ENCODE measurements around the gene MAFG. TPM values are rescaled to one million over a fixed set of nuclear protein-coding genes. Genes with fewer than 3 reads are reported as not detected.

Gene MAFG
- total and polyA plus RNA-seq, 8 donors, result 2.3 to 30.4 (median 11.2) TPM

- intact Hi-C loops (cut with DNase I; ENCODE audit: low total_unique reads), result no loop called here
- peak overlapping the region in 2 of 4 donors; percentile 86 to 98 for H3K4me3 ChIP-seq
- 47 to 73% (median 60%) methylated on average over 18 to 30 of the region's 30 CpGs for WGBS, 5 donors
- TF ChIP-seq, protein P1, sequence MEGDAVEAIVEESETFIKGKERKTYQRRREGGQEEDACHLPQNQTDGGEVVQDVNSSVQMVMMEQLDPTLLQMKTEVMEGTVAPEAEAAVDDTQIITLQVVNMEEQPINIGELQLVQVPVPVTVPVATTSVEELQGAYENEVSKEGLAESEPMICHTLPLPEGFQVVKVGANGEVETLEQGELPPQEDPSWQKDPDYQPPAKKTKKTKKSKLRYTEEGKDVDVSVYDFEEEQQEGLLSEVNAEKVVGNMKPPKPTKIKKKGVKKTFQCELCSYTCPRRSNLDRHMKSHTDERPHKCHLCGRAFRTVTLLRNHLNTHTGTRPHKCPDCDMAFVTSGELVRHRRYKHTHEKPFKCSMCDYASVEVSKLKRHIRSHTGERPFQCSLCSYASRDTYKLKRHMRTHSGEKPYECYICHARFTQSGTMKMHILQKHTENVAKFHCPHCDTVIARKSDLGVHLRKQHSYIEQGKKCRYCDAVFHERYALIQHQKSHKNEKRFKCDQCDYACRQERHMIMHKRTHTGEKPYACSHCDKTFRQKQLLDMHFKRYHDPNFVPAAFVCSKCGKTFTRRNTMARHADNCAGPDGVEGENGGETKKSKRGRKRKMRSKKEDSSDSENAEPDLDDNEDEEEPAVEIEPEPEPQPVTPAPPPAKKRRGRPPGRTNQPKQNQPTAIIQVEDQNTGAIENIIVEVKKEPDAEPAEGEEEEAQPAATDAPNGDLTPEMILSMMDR (IDR thresholded peaks at IDR 0.05), result no peak
- TF ChIP-seq EP300 (IDR thresholded peaks at IDR 0.05), result no peak
- H3K9me3 ChIP-seq, result no peaks in the 10 kb centered on the region
- H3K4me1 ChIP-seq, result peaks cover 54 to 89% (median 80%) of the 10 kb centered on the region in 4 donors
- H3K27me3 ChIP-seq, result no peaks in the 10 kb centered on the region
- peaks cover 22 to 35% (median 30%) of the 10 kb centered on the region in 4 donors for H3K36me3 ChIP-seq
- peak in 1 of 2 donors; percentile 74 for DNase-seq
- H3K27ac ChIP-seq, result peak overlapping the region; percentile 92 to 100 (median 98)
These were observed 58.8 kb downstream of the MAFG start for GRCh38 chr17:81868674-81869220.

Other genes starting within 250 kb of the MAFG start
- gene ARL16, start 243.9 kb downstream of the MAFG start, total RNA-seq, result 100 to 1,000 TPM in 1 of 5 donors, 10 to 100 TPM in 3, 1 to 10 TPM in 1; 8.1 to 109 (median 25.7) TPM
- gene ARL16, start 243.9 kb downstream of the MAFG start, polyA plus RNA-seq, result 10 to 100 TPM; 43.5 to 67.1 (median 55.6) TPM
- gene HGS, start 243.7 kb downstream of the MAFG start, total RNA-seq, result 100 to 1,000 TPM in 4 of 5 donors, 10 to 100 TPM in 1; 52.0 to 275 (median 142) TPM
- gene HGS, start 243.7 kb downstream of the MAFG start, polyA plus RNA-seq, result 100 to 1,000 TPM in 2 of 3 donors, 10 to 100 TPM in 1; 86.1 to 138 (median 105) TPM
- gene MRPL12, start 224.4 kb downstream of the MAFG start, total RNA-seq, result 100 to 1,000 TPM in 1 of 5 donors, 10 to 100 TPM in 3, 1 to 10 TPM in 1; 3.5 to 146 (median 47.8) TPM
- 100 to 1,000 TPM in 2 of 3 donors, 10 to 100 TPM in 1; 90.6 to 178 (median 158) TPM for gene MRPL12, start 224.4 kb downstream of the MAFG start, polyA plus RNA-seq
- 10 to 100 TPM in 3 of 5 donors, 1 to 10 TPM in 2; 3.5 to 55.6 (median 17.6) TPM for gene SLC25A10, start 215.5 kb downstream of the MAFG start, total RNA-seq
- gene SLC25A10, start 215.5 kb downstream of the MAFG start, polyA plus RNA-seq, result 10 to 100 TPM; 33.2 to 40.7 (median 34.1) TPM
- gene GCGR, start 123.6 kb downstream of the MAFG start, total RNA-seq, result under 1 TPM in 1 of 5 donors, not detected in 4; 0.55 TPM
- gene GCGR, start 123.6 kb downstream of the MAFG start, polyA plus RNA-seq, result under 1 TPM in 1 of 3 donors, not detected in 2; 0.38 TPM
- gene MCRIP1, start 94.4 kb downstream of the MAFG start, total RNA-seq, result 100 to 1,000 TPM in 1 of 5 donors, 10 to 100 TPM in 4; 23.7 to 150 (median 51.0) TPM
- gene MCRIP1, start 94.4 kb downstream of the MAFG start, polyA plus RNA-seq, result 100 to 1,000 TPM; 104 to 144 (median 114) TPM
- gene PPP1R27, start 92.7 kb downstream of the MAFG start, total RNA-seq, result not detected
- gene PPP1R27, start 92.7 kb downstream of the MAFG start, polyA plus RNA-seq, result 1 to 10 TPM in 1 of 3 donors, under 1 TPM in 1, not detected in 1; 0.58 to 2.0 TPM
- 1,000 to 10,000 TPM in 2 of 5 donors, 100 to 1,000 TPM in 3; 401 to 1,308 (median 815) TPM for gene P4HB, start 67.2 kb downstream of the MAFG start, total RNA-seq
- gene P4HB, start 67.2 kb downstream of the MAFG start, polyA plus RNA-seq, result 100 to 1,000 TPM; 426 to 709 (median 528) TPM
- 100 to 1,000 TPM in 3 of 5 donors, 10 to 100 TPM in 2; 57.1 to 435 (median 117) TPM for gene ARHGDIA, start 56.4 kb downstream of the MAFG start, total RNA-seq
- 100 to 1,000 TPM; 154 to 240 (median 212) TPM for gene ARHGDIA, start 56.4 kb downstream of the MAFG start, polyA plus RNA-seq
- gene ALYREF, start 36.1 kb downstream of the MAFG start, total RNA-seq, result 100 to 1,000 TPM in 2 of 5 donors, 10 to 100 TPM in 2, 1 to 10 TPM in 1; 5.8 to 224 (median 90.1) TPM
- gene ALYREF, start 36.1 kb downstream of the MAFG start, polyA plus RNA-seq, result 10 to 100 TPM; 33.6 to 42.3 (median 36.8) TPM
- 100 to 1,000 TPM in 3 of 5 donors, 10 to 100 TPM in 2; 49.8 to 141 (median 108) TPM for gene ANAPC11, start 36.0 kb downstream of the MAFG start, total RNA-seq
- 100 to 1,000 TPM; 231 to 276 (median 257) TPM for gene ANAPC11, start 36.0 kb downstream of the MAFG start, polyA plus RNA-seq
- 1 to 10 TPM in 2 of 5 donors, not detected in 3; 1.4 to 2.0 TPM for gene NPB, start 25.5 kb downstream of the MAFG start, total RNA-seq
- gene NPB, start 25.5 kb downstream of the MAFG start, polyA plus RNA-seq, result under 1 TPM in 2 of 3 donors, not detected in 1; 0.83 to 0.93 TPM
- gene PCYT2, start 16.3 kb downstream of the MAFG start, total RNA-seq, result 100 to 1,000 TPM in 2 of 5 donors, 10 to 100 TPM in 3; 17.5 to 119 (median 27.2) TPM
- 10 to 100 TPM; 39.7 to 51.7 (median 42.8) TPM for gene PCYT2, start 16.3 kb downstream of the MAFG start, polyA plus RNA-seq
- 100 to 1,000 TPM in 1 of 5 donors, 10 to 100 TPM in 4; 22.8 to 128 (median 56.0) TPM for gene SIRT7, start 9.6 kb downstream of the MAFG start, total RNA-seq
- gene SIRT7, start 9.6 kb downstream of the MAFG start, polyA plus RNA-seq, result 10 to 100 TPM; 18.2 to 46.9 (median 44.1) TPM
- gene PYCR1, start 9.6 kb upstream of the MAFG start, total RNA-seq, result 10 to 100 TPM in 3 of 5 donors, 1 to 10 TPM in 1, not detected in 1; 8.9 to 28.8 (median 15.7) TPM
- gene PYCR1, start 9.6 kb upstream of the MAFG start, polyA plus RNA-seq, result 10 to 100 TPM; 20.0 to 73.8 (median 47.4) TPM
- not detected for gene MYADML2, start 19.5 kb upstream of the MAFG start, total RNA-seq
- gene MYADML2, start 19.5 kb upstream of the MAFG start, polyA plus RNA-seq, result not detected
- gene NOTUM, start 33.5 kb upstream of the MAFG start, total RNA-seq, result 1 to 10 TPM in 1 of 5 donors, under 1 TPM in 1, not detected in 3; 0.58 to 1.5 TPM
- 1 to 10 TPM in 1 of 3 donors, under 1 TPM in 2; 0.37 to 3.8 (median 0.46) TPM for gene NOTUM, start 33.5 kb upstream of the MAFG start, polyA plus RNA-seq
- 100 to 1,000 TPM in 1 of 5 donors, 10 to 100 TPM in 4; 11.7 to 143 (median 34.8) TPM for gene ASPSCR1, start 49.9 kb upstream of the MAFG start, total RNA-seq
- gene ASPSCR1, start 49.9 kb upstream of the MAFG start, polyA plus RNA-seq, result 10 to 100 TPM; 56.9 to 82.0 (median 60.8) TPM
- 100 to 1,000 TPM in 2 of 5 donors, 10 to 100 TPM in 3; 22.0 to 213 (median 53.1) TPM for gene CENPX, start 95.1 kb upstream of the MAFG start, total RNA-seq
- gene CENPX, start 95.1 kb upstream of the MAFG start, polyA plus RNA-seq, result 100 to 1,000 TPM; 142 to 231 (median 215) TPM
- gene LRRC45, start 95.6 kb upstream of the MAFG start, total RNA-seq, result 100 to 1,000 TPM in 1 of 5 donors, 10 to 100 TPM in 3, 1 to 10 TPM in 1; 8.3 to 171 (median 42.9) TPM
- gene LRRC45, start 95.6 kb upstream of the MAFG start, polyA plus RNA-seq, result 10 to 100 TPM; 12.7 to 21.1 (median 20.9) TPM
- 10 to 100 TPM in 1 of 5 donors, 1 to 10 TPM in 3, not detected in 1; 1.2 to 11.6 (median 2.5) TPM for gene RAC3, start 103.9 kb upstream of the MAFG start, total RNA-seq
- 10 to 100 TPM; 13.1 to 24.8 (median 16.2) TPM for gene RAC3, start 103.9 kb upstream of the MAFG start, polyA plus RNA-seq
- gene DCXR, start 110.0 kb upstream of the MAFG start, total RNA-seq, result 100 to 1,000 TPM in 2 of 5 donors, 10 to 100 TPM in 3; 11.1 to 461 (median 100.0) TPM
- gene DCXR, start 110.0 kb upstream of the MAFG start, polyA plus RNA-seq, result 100 to 1,000 TPM; 352 to 403 (median 396) TPM
- gene RFNG, start 124.1 kb upstream of the MAFG start, total RNA-seq, result 10 to 100 TPM; 12.5 to 66.5 (median 28.3) TPM
- gene RFNG, start 124.1 kb upstream of the MAFG start, polyA plus RNA-seq, result 10 to 100 TPM; 22.5 to 55.2 (median 26.0) TPM
- 100 to 1,000 TPM in 1 of 5 donors, 10 to 100 TPM in 4; 28.0 to 329 (median 86.4) TPM for gene GPS1, start 124.2 kb upstream of the MAFG start, total RNA-seq
- gene GPS1, start 124.2 kb upstream of the MAFG start, polyA plus RNA-seq, result 100 to 1,000 TPM; 103 to 139 (median 129) TPM
- gene DUS1L, start 138.1 kb upstream of the MAFG start, total RNA-seq, result 100 to 1,000 TPM in 2 of 5 donors, 10 to 100 TPM in 3; 63.2 to 286 (median 94.6) TPM
- gene DUS1L, start 138.1 kb upstream of the MAFG start, polyA plus RNA-seq, result 100 to 1,000 TPM; 126 to 189 (median 174) TPM
- 100 to 1,000 TPM in 3 of 5 donors, 10 to 100 TPM in 2; 22.8 to 268 (median 175) TPM for gene FASN, start 170.5 kb upstream of the MAFG start, total RNA-seq
- 10 to 100 TPM; 36.0 to 97.8 (median 53.3) TPM for gene FASN, start 170.5 kb upstream of the MAFG start, polyA plus RNA-seq